Suprapubic skin (tissue), 4 donors: ENCODE results near the gene VAMP4.

Source experiments
- EP300 ChIP-seq: sonication (generic); formaldehyde crosslinking; IDR thresholded peaks from one replicate; pipeline ENCODE4 v1.6.1; 2017; ENCODE audit warnings: antibody characterized with exemption
- POLR2A ChIP-seq, 2 donors: fragments of 450-650 bp; IDR thresholded peaks; one replicate each; pipeline ENCODE4 v1.6.1; 2017; ENCODE audit warnings: antibody characterized with exemption in 2 of 2, mild to moderate bottlenecking in 2 of 2, moderate library complexity in 2 of 2
- POLR2AphosphoS5 ChIP-seq, 3 donors: sonication (generic); formaldehyde crosslinking; IDR thresholded peaks; one replicate each; pipeline ENCODE4 v1.6.1; 2017; ENCODE audit warnings: antibody characterized with exemption in 3 of 3
- TF ChIP-seq, protein P1 (sequence below), 2 donors: fragments of 200-600 bp in 1 of 2; fragments of 450-650 bp in 1 of 2; sonication (generic) in 1 of 2; IDR thresholded peaks; one replicate each; pipeline ENCODE4 v1.5.1; 2016 to 2019; ENCODE audit warnings: antibody characterized with exemption in 2 of 2, mild to moderate bottlenecking in 1 of 2, moderate library complexity in 1 of 2

DNA sequence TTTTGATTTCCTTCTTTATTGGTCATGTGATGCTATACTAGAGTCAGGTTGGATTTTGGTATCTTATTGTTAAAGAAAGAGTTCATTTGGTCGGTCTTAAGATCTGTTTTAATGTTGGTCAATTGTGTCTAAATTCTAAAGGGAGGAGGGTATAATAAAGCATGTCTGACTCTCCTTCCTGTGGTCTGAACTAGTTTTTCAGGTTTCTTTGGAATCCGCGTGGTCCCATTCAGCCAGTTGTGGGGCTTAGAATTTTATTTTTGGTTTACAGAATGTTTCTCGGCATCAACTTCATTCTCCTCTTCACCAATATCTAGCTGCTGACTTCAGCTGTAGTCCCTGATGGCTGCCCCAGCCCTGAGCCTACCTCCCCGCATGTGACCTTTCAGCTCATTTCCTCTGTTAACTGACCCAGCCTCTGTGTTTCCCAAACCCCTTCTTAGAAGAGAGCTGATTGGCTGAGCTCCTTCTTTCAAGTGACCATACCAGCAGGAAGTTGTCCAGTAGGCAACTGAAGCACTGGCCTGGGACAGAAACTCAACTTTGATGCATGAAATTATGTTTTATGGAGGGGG, 80.7 kb downstream of the VAMP4 start:
- TF ChIP-seq, protein P1, sequence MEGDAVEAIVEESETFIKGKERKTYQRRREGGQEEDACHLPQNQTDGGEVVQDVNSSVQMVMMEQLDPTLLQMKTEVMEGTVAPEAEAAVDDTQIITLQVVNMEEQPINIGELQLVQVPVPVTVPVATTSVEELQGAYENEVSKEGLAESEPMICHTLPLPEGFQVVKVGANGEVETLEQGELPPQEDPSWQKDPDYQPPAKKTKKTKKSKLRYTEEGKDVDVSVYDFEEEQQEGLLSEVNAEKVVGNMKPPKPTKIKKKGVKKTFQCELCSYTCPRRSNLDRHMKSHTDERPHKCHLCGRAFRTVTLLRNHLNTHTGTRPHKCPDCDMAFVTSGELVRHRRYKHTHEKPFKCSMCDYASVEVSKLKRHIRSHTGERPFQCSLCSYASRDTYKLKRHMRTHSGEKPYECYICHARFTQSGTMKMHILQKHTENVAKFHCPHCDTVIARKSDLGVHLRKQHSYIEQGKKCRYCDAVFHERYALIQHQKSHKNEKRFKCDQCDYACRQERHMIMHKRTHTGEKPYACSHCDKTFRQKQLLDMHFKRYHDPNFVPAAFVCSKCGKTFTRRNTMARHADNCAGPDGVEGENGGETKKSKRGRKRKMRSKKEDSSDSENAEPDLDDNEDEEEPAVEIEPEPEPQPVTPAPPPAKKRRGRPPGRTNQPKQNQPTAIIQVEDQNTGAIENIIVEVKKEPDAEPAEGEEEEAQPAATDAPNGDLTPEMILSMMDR (IDR thresholded peaks at IDR 0.05), result no peak
- no peak for TF ChIP-seq POLR2A (IDR thresholded peaks at IDR 0.05)
- no peak for TF ChIP-seq EP300
- TF ChIP-seq POLR2AphosphoS5 (IDR thresholded peaks at IDR 0.05), result no peak
